T-helper 1 cell treated with Interleukin-12 subunit alpha and Interleukin-12 subunit beta and Interleukin-4 antibody, amounts not matched to agents 30 μg/mL and 1 μg/mL, for 36 hours (primary cell): ENCODE data around the gene PSMD2.

ENCODE experiments used
- H3K27ac Mint-ChIP-seq: one replicate; pipeline ENCODE4 v1.8.0; 2021; ENCODE audit warnings: mild to moderate bottlenecking, mixed read lengths
- H3K27me3 Mint-ChIP-seq: one replicate; pipeline ENCODE4 v1.8.0; 2021; ENCODE audit warnings: low read depth, mixed read lengths
- H3K36me3 Mint-ChIP-seq: one replicate; pipeline ENCODE4 v1.8.0; 2021; ENCODE audit warnings: low read depth, mixed read lengths
- H3K4me1 Mint-ChIP-seq: one replicate; pipeline ENCODE4 v1.8.0; 2021; ENCODE audit warnings: low read depth, mixed read lengths
- H3K4me3 Mint-ChIP-seq: one replicate; pipeline ENCODE4 v1.8.0; 2021; ENCODE audit warnings: mild to moderate bottlenecking, moderate library complexity, mixed read lengths
- H3K9me3 Mint-ChIP-seq: one replicate; pipeline ENCODE4 v1.8.0; 2021; ENCODE audit warnings: mixed read lengths

PSMD2 gene

DNA sequence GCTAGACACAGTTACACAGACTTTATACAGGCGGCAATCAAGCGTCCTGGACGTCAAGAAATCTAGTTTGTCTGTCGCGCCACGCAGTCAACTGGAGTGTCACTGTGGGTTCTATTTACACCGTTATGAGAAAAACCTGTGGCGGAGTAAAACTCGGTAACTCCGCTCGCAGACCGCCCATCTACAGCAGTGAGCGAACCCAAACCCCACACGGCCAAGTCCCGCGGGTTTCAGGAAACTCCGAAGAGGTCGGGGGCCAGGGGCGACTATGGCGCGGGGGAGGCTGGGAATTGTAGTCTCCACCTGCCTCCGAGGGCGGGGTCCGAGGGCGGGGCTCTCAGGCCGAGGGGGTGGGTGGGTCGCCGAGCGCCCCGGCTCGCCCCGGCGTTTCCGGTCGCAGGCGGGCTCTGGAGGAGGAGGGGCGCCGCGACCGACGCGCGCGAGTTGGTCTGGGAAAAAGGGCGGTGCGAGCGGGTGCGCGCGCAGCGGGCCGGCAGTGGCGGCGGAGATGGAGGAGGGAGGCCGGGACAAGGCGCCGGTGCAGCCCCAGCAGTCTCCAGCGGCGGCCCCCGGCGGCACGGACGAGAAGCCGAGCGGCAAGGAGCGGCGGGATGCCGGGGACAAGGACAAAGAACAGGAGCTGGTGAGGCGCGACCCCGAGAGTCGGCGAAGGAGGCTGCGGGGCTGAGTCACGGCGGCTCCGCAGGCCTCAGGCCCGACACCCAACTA lies at the start of gene PSMD2:
PSMD2 (plus strand) TSS at position 483 of the 729 bp plus-strand sequence; CDS start at position 509, 26 bp downstream.
- no peaks in the 10 kb centered on the region for H3K27me3 Mint-ChIP-seq
- H3K4me3 Mint-ChIP-seq, result peak within 1 kb of the TSS; percentile 98
- peaks cover 17% of the 10 kb centered on the region for H3K4me1 Mint-ChIP-seq
- peaks cover 33% of the 10 kb centered on the region for H3K36me3 Mint-ChIP-seq
- peak within 1 kb of the TSS; percentile 88 for H3K27ac Mint-ChIP-seq
- no peaks in the 10 kb centered on the region for H3K9me3 Mint-ChIP-seq

DNA sequence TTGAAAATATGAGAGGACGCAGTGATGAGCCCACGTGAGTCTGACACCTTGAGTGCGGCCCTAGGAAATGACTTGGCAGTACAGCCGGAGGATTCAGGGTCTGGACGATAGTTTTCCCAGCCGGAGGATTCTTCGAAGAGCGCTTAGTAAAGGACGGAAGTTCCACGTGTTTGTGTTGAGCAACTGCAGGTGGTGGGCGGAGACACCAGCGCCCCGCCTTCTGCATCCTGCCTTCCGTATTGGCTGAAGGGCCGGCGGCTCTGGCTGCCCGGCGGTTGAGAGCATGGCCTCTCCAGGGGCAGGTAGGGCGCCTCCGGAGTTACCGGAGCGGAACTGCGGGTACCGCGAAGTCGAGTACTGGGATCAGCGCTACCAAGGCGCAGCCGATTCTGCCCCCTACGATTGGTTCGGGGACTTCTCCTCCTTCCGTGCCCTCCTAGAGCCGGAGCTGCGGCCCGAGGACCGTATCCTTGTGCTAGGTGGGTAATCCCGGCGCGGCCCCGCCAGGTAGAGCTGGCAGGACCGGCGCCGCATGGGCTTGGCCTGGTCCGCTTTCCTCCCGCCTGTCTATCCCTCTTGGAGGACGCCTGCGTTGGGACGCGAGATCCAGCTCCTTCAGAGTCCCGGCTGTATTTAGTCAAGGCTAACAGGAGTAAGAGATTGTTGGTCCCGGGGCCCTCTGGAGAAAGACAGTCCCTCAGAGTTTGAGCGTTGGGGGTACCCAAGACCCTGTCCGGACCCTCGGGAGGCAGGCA lies 49.5 kb upstream of the PSMD2 start, which contains the start of gene EEF1AKMT4:
EEF1AKMT4 (plus strand) TSS at position 261 of the 755 bp plus-strand sequence; CDS start at position 284, 23 bp downstream.
- Mint-ChIP-seq H3K27ac (peak within 1 kb of the TSS; percentile 93), H3K9me3 (no peaks in the 10 kb centered on the region), H3K27me3 (no peaks in the 10 kb centered on the region), H3K4me3 (peak within 1 kb of the TSS; percentile 90), H3K4me1 (peaks cover 14% of the 10 kb centered on the region), H3K36me3 (peaks cover 5% of the 10 kb centered on the region)

DNA sequence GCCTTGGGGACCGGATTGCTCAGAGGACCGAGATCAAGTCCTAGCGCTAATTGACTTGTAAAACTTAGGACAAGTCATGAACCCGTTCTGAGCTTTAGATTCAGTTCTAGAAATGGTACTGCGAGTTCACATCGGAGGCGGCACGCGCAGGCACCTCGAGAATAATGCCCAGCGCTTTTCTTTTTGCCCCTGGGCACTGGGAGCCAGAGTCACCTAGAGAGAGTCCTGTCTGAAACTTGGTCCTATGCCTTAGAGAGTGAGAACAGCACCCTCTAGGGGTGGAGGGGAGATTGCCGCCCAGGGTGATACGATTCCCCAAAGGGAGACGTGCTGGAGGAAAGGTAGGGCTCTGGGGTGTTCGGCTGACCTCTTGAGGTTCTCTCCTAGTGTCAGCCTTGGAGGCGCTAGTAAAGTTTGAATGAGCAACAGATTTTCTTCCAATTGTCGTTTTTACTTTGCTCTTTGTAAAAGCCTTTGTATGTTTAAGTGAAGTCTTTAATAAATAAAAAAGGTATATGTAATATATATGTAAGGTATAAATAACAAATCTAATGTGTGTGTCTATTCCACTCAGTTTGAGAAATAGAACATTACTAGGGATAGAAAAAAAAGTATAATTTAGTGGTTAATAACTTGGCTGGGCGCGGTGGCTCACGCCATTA lies 48.7 kb upstream of the PSMD2 start:
- Mint-ChIP-seq H3K4me3 (peak overlapping the region; percentile 90), H3K4me1 (peaks cover 16% of the 10 kb centered on the region), H3K27me3 (no peaks in the 10 kb centered on the region), H3K9me3 (no peaks in the 10 kb centered on the region), H3K36me3 (no peaks in the 10 kb centered on the region), H3K27ac (peak overlapping the region; percentile 93)

DNA sequence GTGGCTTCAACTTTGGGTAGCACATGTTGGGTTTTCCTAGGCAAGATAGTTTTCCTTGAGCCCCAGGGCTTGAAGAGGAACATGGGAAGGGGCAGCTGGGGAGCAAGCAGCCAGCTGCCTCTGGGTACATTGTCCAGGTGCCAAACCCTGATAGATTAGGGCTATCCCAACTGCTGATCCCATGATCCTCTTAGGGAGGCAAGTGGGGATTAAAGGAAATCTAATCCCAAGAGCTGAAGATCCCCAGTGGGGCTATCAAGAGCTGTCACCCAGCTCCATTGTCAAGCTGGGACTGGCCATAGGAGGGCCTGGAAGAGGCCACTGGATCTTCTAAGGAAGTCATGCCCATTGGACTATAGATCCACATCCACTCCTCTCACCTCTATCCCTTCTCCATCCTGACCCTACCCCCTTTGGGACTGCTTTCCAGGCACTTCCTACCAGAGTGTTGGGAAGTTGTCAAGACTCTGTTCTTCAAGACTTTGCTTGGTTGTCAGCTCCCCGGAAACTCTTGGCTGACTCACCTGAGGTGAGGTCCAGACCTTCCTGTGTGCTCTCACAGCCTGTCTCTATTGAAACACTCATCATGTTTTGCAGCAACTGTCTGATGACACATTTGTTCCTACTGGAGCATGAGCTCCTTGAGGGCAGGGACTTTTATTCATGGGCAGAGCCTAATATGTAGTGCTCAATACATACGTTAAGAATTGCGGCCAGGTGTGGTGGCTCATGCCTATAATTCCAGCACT lies 43.6 kb upstream of the PSMD2 start:
- H3K4me3 Mint-ChIP-seq, result no peak overlapping the region

DNA sequence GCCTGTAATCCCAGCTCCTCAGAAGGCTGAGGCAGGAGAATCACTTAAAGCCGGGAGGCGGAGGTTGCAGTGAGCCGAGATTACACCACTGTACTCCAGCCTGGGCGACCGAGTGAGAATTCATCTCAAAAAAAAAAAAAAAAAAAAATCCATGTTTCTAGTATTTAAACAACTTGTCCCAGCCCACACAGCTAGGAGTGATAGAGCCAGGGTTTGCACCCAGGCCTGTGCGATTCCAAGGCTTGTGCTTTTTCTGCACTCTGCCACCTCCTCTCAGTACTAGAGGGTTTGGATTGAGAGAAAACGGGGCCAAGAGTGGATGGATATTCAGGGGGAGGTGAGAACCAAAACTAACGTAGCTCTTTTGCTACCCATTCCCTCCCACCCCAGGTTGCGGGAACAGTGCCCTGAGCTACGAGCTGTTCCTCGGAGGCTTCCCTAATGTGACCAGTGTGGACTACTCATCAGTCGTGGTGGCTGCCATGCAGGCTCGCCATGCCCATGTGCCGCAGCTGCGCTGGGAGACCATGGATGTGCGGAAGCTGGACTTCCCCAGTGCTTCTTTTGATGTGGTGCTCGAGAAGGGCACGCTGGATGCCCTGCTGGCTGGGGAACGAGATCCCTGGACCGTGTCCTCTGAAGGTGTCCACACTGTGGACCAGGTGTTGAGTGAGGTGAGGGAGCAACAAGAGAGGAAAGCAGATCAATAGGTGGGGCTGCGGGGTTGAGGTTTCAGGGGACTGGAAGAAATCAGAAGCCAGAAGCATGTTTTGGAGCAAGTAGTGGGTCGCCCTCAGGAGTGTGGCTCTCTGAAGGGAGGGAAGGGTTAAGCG lies 41.7 kb upstream of the PSMD2 start:
- Mint-ChIP-seq H3K27me3 (peaks cover 26% of the 10 kb centered on the region), H3K27ac (no peak overlapping the region), H3K4me1 (peaks cover 17% of the 10 kb centered on the region), H3K9me3 (no peaks in the 10 kb centered on the region), H3K36me3 (peaks cover 5% of the 10 kb centered on the region), H3K4me3 (no peak overlapping the region)

More for the DNA sequence above, 43.6 kb upstream of the PSMD2 start:
- H3K27me3 Mint-ChIP-seq, result peaks cover 16% of the 10 kb centered on the region
- peaks cover 8% of the 10 kb centered on the region for H3K4me1 Mint-ChIP-seq
- H3K9me3 Mint-ChIP-seq, result no peaks in the 10 kb centered on the region
- no peak overlapping the region for H3K27ac Mint-ChIP-seq
- H3K36me3 Mint-ChIP-seq, result peaks cover 3% of the 10 kb centered on the region

DNA sequence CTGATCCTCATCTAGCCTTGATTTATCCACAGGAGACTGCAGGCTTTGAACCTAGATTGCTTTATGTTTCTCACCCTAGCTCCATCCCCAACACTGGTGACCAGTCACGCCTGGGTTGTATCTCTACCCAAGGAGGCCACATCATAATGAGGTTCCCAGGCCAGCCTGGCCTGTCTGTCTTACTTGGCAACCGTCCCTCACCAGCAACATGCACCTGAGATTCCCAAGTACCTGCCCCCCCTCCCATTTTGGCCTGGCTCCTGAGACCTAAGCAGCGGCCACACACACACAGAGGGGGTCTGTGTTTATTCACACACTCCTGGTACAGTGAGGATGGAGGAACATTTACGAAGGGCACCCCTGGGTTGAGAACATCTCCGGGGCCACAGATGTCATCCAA lies 40.1 kb upstream of the PSMD2 start:
- Mint-ChIP-seq H3K36me3 (peaks cover 5% of the 10 kb centered on the region), H3K4me3 (peak overlapping the region; percentile 25), H3K27ac (no peak overlapping the region), H3K9me3 (no peaks in the 10 kb centered on the region), H3K4me1 (peaks cover 21% of the 10 kb centered on the region), H3K27me3 (peaks cover 37% of the 10 kb centered on the region)

DNA sequence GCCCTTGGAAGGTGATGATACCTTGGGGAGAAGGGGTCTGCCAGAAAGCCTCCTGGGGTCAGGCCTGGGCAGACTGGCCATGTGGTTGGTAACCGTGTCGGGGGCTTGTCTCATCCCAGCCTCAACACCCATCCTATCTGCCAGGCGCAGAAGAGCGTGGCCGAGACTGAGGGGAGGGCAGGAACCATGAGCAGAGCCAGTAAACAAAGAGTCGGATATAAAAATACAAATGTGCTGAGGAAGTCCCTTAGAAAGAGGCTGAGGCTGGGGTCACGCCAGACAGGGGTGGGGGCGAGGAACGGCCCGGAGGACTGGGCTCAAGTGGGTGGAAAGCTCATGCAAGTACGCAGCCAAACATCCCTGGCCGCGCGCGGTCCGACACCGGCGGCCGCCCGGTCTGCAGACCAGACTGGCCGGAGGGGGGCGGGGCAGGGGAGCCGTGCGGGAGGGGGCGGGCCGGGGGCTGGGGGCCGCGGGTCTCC lies 39.6 kb upstream of the PSMD2 start:
- no peaks in the 10 kb centered on the region for H3K9me3 Mint-ChIP-seq
- peaks cover 37% of the 10 kb centered on the region for H3K27me3 Mint-ChIP-seq
- H3K27ac Mint-ChIP-seq, result no peak overlapping the region
- H3K4me3 Mint-ChIP-seq, result peak overlapping the region; percentile 29
- H3K36me3 Mint-ChIP-seq, result peaks cover 5% of the 10 kb centered on the region
- H3K4me1 Mint-ChIP-seq, result peaks cover 21% of the 10 kb centered on the region

DNA sequence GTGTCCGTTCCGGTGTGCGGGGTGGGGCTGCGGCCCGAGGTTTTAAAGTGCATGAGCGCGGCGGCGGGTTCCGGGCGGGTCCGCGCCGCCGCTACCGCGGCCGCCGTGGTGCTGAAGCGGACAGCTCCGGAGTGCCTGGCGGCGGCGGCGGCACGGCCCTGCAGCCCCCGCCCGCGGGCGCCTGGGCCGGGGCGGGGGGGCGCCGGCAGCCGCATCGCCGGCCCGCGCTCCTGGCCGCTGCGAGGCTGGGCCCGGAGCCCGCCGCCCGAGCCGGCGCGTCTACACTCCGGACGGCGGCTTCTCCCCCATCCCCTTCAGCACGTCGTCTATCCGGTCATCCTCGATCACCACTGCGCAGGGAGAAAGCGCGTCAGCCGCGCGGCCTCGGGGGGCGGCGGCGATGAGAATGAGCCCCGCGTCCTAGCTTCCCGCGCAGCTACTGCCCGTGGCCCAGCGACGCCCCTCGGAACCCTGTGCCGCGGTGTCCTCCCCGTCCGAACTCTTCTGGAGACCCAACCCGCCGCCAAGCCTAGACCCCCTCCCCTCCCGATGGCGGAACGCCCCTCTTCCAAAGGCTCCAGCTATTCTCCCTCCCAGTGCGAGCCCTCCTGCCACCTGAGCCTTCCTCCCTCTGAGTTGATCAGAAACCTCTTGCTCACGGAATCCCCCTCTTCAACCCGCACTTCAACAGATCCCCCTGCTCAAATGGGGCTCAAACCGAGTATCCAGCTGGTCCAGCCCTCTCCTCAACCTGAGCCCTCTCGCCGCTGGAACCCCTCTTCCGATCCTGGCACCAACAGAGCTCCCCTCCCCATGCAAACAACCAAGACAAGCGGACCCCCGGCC lies 38.9 kb upstream of the PSMD2 start:
- Mint-ChIP-seq H3K4me3 (peak overlapping the region; percentile 81), H3K27me3 (peaks cover 40% of the 10 kb centered on the region), H3K36me3 (peaks cover 5% of the 10 kb centered on the region), H3K27ac (peak overlapping the region; percentile 36), H3K4me1 (peaks cover 20% of the 10 kb centered on the region), H3K9me3 (no peaks in the 10 kb centered on the region)

DNA sequence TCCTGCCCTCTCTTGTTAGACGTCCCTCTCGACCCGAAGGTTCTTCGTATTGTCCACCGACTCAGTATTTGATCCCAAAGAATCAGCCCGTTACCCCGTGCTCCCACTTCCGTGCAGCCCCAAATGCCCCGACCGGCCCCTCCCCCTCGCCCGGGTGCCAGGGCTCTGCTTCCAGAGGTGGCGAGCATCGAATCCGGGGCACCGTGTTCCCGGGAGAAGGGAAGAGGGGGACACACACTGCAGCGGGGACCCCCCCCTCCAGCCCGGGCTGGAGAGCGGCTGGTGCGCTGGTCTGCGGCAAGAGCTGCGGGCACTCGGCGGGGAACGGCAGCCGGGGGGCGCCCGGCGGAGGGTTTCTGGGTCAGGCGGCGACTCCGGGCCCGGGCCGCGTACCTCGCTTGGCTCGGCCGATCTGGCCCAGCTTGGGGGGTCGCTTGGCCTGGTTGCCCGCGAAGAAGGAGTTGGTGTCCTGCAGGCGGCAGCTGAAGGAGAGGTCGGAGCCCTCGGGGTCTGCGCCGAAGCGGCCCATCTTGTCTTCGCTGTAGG lies 38.2 kb upstream of the PSMD2 start:
- Mint-ChIP-seq H3K36me3 (peaks cover 5% of the 10 kb centered on the region), H3K4me1 (peaks cover 16% of the 10 kb centered on the region), H3K27ac (no peak overlapping the region), H3K9me3 (no peaks in the 10 kb centered on the region), H3K27me3 (peaks cover 40% of the 10 kb centered on the region), H3K4me3 (peak overlapping the region; percentile 81)

DNA sequence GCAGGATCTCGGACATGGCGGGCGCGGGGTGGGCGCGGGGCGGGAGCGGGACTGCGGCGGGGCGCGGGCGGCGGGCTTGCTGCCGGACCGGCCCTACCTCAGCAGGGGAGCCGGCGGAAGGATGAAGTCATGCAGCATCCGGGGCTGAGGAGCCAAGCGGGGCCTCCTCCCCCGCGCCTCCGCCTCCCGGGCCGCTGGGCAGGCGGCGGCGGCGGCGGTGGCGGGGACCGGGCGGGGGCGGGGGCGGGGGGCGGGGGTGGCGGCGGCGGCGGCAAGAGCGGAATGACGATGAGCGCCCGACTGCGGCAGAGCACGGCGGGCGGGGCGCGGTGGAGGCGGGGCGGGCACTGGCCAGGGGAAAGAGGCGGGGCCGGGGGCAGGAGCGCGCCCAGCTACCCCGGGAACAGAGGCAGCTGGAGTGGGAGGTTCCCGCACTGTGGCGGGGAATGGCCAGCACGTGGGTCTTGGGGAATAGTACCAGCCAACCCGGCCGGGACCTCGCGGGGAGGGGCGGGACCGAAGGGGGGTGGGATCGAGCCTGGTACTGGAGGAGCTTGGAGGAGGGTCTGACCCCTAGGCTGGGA lies 37.7 kb upstream of the PSMD2 start, which contains the start of gene CAMK2N2:
CAMK2N2 (minus strand) TSS at position 284 of the 584 bp plus-strand sequence; CDS start at position 16, 268 bp downstream.
- H3K9me3 Mint-ChIP-seq, result no peaks in the 10 kb centered on the region
- H3K36me3 Mint-ChIP-seq, result peaks cover 5% of the 10 kb centered on the region
- peaks cover 40% of the 10 kb centered on the region for H3K27me3 Mint-ChIP-seq
- peak within 1 kb of the TSS; percentile 36 for H3K27ac Mint-ChIP-seq
- H3K4me1 Mint-ChIP-seq, result peaks cover 16% of the 10 kb centered on the region
- H3K4me3 Mint-ChIP-seq, result peak within 1 kb of the TSS; percentile 86

DNA sequence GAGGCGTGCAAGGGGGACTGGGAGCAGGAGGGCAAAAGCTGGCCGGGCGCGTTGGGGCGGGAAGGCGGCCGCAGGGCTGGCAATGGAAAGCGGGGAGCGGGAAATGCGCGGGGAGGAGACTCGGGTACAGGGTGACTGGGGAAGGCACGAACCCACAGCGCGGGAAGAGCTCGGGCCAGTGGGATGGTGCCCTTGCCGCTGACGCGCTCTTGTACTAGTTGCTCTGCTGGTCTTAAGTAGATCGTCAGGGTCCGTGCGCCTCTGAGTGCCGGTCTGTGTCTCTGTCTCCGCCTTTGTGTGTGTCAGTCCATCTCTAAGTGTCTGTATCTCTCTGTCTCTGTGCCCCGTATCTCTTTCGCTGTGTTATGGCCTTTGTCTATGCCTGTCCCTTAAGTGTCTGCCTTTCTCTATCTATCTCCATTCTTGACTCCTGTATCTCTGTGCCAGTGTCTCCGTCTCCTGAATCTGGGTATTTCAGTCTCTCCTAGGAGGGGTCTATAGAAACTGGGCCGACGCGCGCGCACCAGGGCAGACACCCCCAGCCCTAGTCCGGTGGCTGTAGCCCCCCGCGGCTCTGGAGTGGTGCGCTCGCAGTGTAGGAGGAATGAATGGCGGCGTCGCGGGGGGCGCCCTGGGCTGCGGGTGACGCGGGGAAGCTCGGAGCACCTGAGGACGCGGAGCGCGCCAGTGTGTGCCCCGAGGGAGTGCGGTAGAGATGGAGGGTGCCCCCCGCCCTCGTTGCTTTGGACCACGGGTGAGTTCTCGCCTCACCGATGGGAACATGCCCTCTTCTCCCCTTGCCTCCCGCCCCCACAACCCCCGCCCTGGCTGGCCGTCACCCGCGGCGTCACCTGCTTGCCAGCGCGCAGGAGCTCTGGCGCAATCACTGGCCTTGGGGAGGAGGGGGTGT lies 36.9 kb upstream of the PSMD2 start:
- peak overlapping the region; percentile 86 for H3K4me3 Mint-ChIP-seq
- peaks cover 16% of the 10 kb centered on the region for H3K4me1 Mint-ChIP-seq
- H3K27me3 Mint-ChIP-seq, result peaks cover 42% of the 10 kb centered on the region
- H3K9me3 Mint-ChIP-seq, result no peaks in the 10 kb centered on the region
- H3K27ac Mint-ChIP-seq, result no peak overlapping the region
- peaks cover 5% of the 10 kb centered on the region for H3K36me3 Mint-ChIP-seq
